ENCODE measurements around the gene CD72. TPM values are rescaled to one million over a fixed set of nuclear protein-coding genes. Genes with fewer than 3 reads are reported as not detected.
"Not testable (repeated sequence)": the region's sequence is repeated elsewhere in the genome, so short reads cannot be mapped to it uniquely, and the experiment has no call there.

The CD72 gene
- polyA plus RNA-seq, 2 donors = 0.26 to 0.29 TPM

DNA sequence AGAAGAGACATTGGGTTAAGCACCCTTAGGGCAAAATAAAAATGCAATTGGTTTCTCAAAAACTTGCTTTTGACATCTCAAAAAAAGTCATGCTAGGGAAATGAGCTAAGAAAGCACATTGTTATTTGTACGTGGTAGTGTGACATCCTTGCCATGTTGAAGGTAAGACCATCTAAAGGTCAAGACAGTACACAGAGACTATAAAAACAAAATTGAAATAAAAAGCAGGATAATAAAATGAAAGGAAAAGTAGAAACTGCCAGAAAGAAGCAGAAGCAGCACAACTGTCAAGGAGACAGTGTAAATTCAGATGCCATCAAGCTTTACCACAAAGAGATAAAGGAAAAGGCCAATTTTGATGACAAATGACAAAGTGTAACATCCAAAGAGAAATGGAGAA, 21.0 kb upstream of the CD72 start:
- not testable (repeated sequence) for H3K4me3 ChIP-seq (ENCODE audit: low read depth in 1 of 2, low read length in 2 of 2); H3K9me3 ChIP-seq (ENCODE audit: control insufficient read depth in 2 of 2, insufficient read depth in 1 of 2, low read depth in 1 of 2, low read length in 1 of 2); H3K27me3 ChIP-seq (ENCODE audit: control insufficient read depth in 1 of 2, insufficient read depth in 2 of 2, low read length in 2 of 2); H3K36me3 ChIP-seq (ENCODE audit: control insufficient read depth in 2 of 2, insufficient read depth in 2 of 2, low read length in 1 of 2); H3K27ac ChIP-seq (ENCODE audit: low read depth in 2 of 2, low read length in 1 of 2); H3K4me1 ChIP-seq (ENCODE audit: control insufficient read depth in 2 of 2, insufficient read depth in 2 of 2, low read length in 1 of 2)
- WGBS, 2 donors = 46 to 67% methylated on average over 1 of the region's 1 CpG

DNA sequence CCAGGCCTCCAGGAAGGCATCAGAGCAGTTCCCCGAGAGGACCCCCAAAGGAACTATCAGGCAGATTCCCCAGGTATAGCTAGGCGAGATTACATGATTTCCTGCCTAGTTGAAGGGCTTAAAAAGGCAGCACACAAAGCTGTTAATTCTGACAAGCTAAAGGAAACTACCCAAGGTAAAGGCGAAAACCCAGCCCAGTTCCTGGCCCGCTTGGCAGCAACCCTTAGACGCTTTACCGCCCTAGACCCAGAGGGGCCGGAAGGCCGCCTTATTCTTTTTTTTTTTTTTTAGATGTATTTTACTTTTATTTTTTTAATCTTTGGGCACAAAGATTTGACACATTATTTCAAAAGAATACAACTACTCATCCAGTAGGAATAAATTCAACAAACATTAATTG, 20.5 kb upstream of the CD72 start:
- not testable (repeated sequence) for H3K9me3 ChIP-seq (ENCODE audit: control insufficient read depth in 2 of 2, insufficient read depth in 1 of 2, low read depth in 1 of 2, low read length in 1 of 2); H3K4me1 ChIP-seq (ENCODE audit: control insufficient read depth in 2 of 2, insufficient read depth in 2 of 2, low read length in 1 of 2); H3K36me3 ChIP-seq (ENCODE audit: control insufficient read depth in 2 of 2, insufficient read depth in 2 of 2, low read length in 1 of 2); H3K4me3 ChIP-seq (ENCODE audit: low read depth in 1 of 2, low read length in 2 of 2); H3K27ac ChIP-seq (ENCODE audit: low read depth in 2 of 2, low read length in 1 of 2); H3K27me3 ChIP-seq (ENCODE audit: control insufficient read depth in 1 of 2, insufficient read depth in 2 of 2, low read length in 2 of 2)
- 71 to 74% methylated on average over 7 of the region's 8 CpGs for WGBS, 2 donors

DNA sequence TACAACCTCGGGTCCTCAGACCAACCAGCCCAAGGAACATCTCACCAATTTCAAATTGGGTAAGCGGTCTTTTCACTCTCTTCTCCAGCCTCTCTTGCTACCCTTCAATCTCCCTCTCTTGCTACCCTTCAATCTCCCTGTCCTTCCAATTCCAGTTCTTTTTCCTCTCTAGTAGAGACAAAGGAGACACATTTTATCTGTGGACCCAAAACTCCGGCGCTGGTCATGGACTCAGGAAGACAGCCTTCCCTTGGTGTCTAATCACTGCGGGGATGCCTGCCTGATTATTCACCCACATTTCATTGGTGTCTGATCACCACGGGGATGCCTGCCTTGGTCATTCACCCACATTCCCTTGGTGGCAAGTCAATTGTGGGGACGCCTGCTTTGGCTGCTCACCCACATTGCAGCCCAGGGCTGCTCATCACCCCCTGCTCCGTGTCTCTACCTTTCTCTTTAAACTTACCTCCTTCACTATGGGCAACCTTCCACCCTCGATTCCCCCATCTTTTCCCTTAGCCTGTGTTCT, 19.3 kb upstream of the CD72 start:
- WGBS, 2 donors = 90 to 95% methylated on average over 9 of the region's 9 CpGs
- H3K27me3 ChIP-seq (ENCODE audit: control insufficient read depth in 1 of 2, insufficient read depth in 2 of 2, low read length in 2 of 2); H3K4me1 ChIP-seq (ENCODE audit: control insufficient read depth in 2 of 2, insufficient read depth in 2 of 2, low read length in 1 of 2); H3K4me3 ChIP-seq (ENCODE audit: low read depth in 1 of 2, low read length in 2 of 2); H3K27ac ChIP-seq (ENCODE audit: low read depth in 2 of 2, low read length in 1 of 2); H3K36me3 ChIP-seq (ENCODE audit: control insufficient read depth in 2 of 2, insufficient read depth in 2 of 2, low read length in 1 of 2); H3K9me3 ChIP-seq (ENCODE audit: control insufficient read depth in 2 of 2, insufficient read depth in 1 of 2, low read depth in 1 of 2, low read length in 1 of 2): not testable (repeated sequence)

DNA sequence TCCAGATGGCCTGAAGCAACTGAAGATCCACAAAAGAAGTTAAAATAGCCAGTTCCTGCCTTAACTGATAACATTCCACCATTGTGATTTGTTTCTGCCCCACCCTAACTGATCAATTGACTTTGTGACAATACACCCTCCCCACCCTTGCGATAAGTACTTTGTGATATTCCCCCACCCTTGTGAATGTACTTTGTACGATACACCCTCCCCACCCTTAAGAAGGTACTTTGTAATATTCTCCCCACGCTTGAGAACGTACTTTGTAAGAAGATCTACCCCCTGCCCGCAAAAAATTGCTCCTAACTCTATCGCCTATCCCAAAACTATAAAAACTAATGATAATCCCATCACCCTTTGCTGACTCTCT, 18.6 kb upstream of the CD72 start:
- whole genome bisulfite sequencing, 2 donors = 94 to 96% methylated on average over 6 of the region's 6 CpGs
- not testable (repeated sequence) for H3K27me3 ChIP-seq (ENCODE audit: control insufficient read depth in 1 of 2, insufficient read depth in 2 of 2, low read length in 2 of 2); H3K4me1 ChIP-seq (ENCODE audit: control insufficient read depth in 2 of 2, insufficient read depth in 2 of 2, low read length in 1 of 2); H3K36me3 ChIP-seq (ENCODE audit: control insufficient read depth in 2 of 2, insufficient read depth in 2 of 2, low read length in 1 of 2); H3K4me3 ChIP-seq (ENCODE audit: low read depth in 1 of 2, low read length in 2 of 2); H3K27ac ChIP-seq (ENCODE audit: low read depth in 2 of 2, low read length in 1 of 2); H3K9me3 ChIP-seq (ENCODE audit: control insufficient read depth in 2 of 2, insufficient read depth in 1 of 2, low read depth in 1 of 2, low read length in 1 of 2)

DNA sequence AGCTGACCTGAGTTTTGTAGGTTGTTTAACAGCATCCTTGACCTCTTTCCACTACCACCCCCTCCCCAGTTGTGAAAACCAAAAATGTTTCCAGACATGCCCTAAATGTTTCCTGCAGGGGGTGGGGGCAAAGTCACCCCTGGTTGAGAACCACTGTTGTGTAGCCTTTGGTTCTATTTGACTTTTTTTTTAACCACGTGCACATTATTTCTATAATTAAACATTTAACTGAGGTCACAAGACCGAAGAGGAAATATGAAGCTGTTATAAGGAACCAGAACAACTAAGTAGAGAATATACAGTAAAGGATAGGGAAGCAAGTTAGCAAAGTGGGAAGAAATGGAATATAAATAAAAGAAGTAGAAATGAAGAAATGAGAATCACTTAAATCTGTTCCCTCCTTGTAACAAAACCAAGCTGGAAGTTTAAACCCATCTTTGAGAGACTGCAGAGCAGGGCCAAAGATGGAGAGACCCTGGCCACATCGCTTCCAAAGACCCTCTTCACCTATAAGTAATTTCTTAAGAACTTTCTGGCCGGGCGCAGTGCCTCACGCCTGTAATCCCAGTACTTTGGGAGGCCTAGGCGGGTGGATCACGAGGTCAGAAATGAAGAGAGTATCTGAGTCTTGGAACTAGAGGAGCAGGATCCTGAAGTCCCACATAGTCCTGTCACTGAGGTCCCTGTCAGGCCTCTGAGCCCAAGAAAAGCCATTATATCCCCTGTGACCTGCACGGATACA, 18.1 kb upstream of the CD72 start:
- no peaks in the 10 kb centered on the region for H3K4me1 ChIP-seq (ENCODE audit: control insufficient read depth in 2 of 2, insufficient read depth in 2 of 2, low read length in 1 of 2)
- WGBS, 2 donors = 81 to 88% methylated on average over 9 of the region's 9 CpGs
- H3K27ac ChIP-seq (ENCODE audit: low read depth in 2 of 2, low read length in 1 of 2) = no peak overlapping the region
- no peak overlapping the region for H3K4me3 ChIP-seq (ENCODE audit: low read depth in 1 of 2, low read length in 2 of 2)
- no peaks in the 10 kb centered on the region for H3K9me3 ChIP-seq (ENCODE audit: control insufficient read depth in 2 of 2, insufficient read depth in 1 of 2, low read depth in 1 of 2, low read length in 1 of 2)
- no peaks in the 10 kb centered on the region for H3K27me3 ChIP-seq (ENCODE audit: control insufficient read depth in 1 of 2, insufficient read depth in 2 of 2, low read length in 2 of 2)
- peaks cover 0 to 3% of the 10 kb centered on the region in 2 donors for H3K36me3 ChIP-seq (ENCODE audit: control insufficient read depth in 2 of 2, insufficient read depth in 2 of 2, low read length in 1 of 2)

DNA sequence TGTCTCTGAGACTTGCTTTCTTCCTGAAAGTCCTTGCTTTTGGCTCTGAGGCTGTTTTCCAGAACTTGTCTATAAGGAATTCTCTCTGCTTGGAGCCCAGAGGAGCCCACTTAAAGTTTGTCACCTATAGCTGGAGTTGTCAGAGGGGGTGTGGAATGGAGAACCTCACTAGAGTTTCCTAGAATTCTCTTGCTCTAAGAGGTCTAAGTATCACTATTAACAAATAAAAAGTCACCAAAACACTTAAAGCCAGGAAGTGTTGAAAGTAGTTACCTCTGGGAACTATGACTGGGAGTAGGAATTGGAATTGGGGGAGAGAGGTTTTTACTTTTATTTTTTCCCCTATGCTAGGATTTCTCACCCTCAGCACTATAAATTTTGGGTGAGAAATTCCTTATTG, 17.5 kb upstream of the CD72 start:
- Histone ChIP-seq H3K4me3 (ENCODE audit: low read depth in 1 of 2, low read length in 2 of 2) (no peak overlapping the region), H3K27ac (ENCODE audit: low read depth in 2 of 2, low read length in 1 of 2) (no peak overlapping the region), H3K9me3 (ENCODE audit: control insufficient read depth in 2 of 2, insufficient read depth in 1 of 2, low read depth in 1 of 2, low read length in 1 of 2) (no peaks in the 10 kb centered on the region), H3K4me1 (ENCODE audit: control insufficient read depth in 2 of 2, insufficient read depth in 2 of 2, low read length in 1 of 2) (no peaks in the 10 kb centered on the region), H3K27me3 (ENCODE audit: control insufficient read depth in 1 of 2, insufficient read depth in 2 of 2, low read length in 2 of 2) (no peaks in the 10 kb centered on the region), H3K36me3 (ENCODE audit: control insufficient read depth in 2 of 2, insufficient read depth in 2 of 2, low read length in 1 of 2) (peaks cover 0 to 3% of the 10 kb centered on the region in 2 donors)

DNA sequence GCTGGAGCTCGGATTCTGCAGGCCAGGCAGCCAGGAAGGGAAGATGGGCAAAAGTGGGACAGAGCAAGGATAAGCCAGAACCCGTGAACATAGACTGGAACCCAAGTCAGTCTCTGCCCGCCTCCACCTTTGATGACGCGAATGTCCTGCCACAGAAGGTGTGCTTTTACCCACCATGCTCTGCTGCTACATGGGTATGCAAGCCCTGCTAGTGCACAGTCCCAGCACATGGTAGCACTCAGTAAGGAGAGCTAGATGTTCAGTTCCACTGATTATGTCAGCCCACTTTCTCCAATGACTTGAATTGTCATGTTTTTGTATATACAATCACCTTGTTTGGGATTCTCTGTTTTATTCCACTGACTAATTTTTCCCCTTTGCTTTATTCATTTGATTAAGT, 11.4 kb upstream of the CD72 start:
- Histone ChIP-seq H3K36me3 (ENCODE audit: control insufficient read depth in 2 of 2, insufficient read depth in 2 of 2, low read length in 1 of 2) (no peaks in the 10 kb centered on the region), H3K9me3 (ENCODE audit: control insufficient read depth in 2 of 2, insufficient read depth in 1 of 2, low read depth in 1 of 2, low read length in 1 of 2) (no peaks in the 10 kb centered on the region), H3K27ac (ENCODE audit: low read depth in 2 of 2, low read length in 1 of 2) (no peak overlapping the region), H3K4me1 (ENCODE audit: control insufficient read depth in 2 of 2, insufficient read depth in 2 of 2, low read length in 1 of 2) (no peaks in the 10 kb centered on the region), H3K4me3 (ENCODE audit: low read depth in 1 of 2, low read length in 2 of 2) (no peak overlapping the region), H3K27me3 (ENCODE audit: control insufficient read depth in 1 of 2, insufficient read depth in 2 of 2, low read length in 2 of 2) (no peaks in the 10 kb centered on the region)
- 84 to 89% methylated on average over 5 of the region's 5 CpGs for WGBS, 2 donors

DNA sequence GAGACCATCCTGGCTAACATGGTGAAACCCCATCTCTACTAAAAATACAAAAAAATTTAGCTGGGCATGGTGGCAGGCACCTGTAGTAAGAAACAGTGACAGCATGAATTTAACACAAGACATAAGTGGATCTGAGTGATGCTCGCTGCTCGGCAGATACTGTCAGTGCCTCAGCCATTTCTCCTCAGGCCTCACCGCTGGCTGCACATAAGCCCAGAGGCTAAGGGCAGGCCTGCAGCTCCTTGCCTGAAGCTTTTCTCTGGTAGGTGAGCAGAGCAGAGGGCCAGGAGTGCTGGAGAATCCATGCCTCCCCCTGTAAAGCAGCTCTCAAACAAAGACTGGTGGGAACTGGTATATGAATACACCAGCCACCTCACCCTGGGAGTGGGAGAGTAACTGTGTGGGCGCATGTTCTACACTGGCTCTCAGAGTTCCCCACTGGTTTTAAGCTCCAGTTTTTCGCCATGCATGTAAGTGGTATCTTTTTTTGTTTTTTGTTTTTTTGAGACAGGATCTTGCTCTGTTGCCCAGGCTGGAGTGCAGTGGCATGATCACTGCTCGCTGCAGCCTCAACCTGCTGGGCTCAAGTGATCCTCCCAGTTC, 10.3 kb upstream of the CD72 start:
- Histone ChIP-seq H3K9me3 (ENCODE audit: control insufficient read depth in 2 of 2, insufficient read depth in 1 of 2, low read depth in 1 of 2, low read length in 1 of 2) (no peaks in the 10 kb centered on the region), H3K4me3 (ENCODE audit: low read depth in 1 of 2, low read length in 2 of 2) (no peak overlapping the region), H3K27ac (ENCODE audit: low read depth in 2 of 2, low read length in 1 of 2) (no peak overlapping the region), H3K4me1 (ENCODE audit: control insufficient read depth in 2 of 2, insufficient read depth in 2 of 2, low read length in 1 of 2) (no peaks in the 10 kb centered on the region), H3K36me3 (ENCODE audit: control insufficient read depth in 2 of 2, insufficient read depth in 2 of 2, low read length in 1 of 2) (no peaks in the 10 kb centered on the region), H3K27me3 (ENCODE audit: control insufficient read depth in 1 of 2, insufficient read depth in 2 of 2, low read length in 2 of 2) (no peaks in the 10 kb centered on the region)
- 93 to 98% methylated on average over 6 of the region's 6 CpGs for WGBS, 2 donors

DNA sequence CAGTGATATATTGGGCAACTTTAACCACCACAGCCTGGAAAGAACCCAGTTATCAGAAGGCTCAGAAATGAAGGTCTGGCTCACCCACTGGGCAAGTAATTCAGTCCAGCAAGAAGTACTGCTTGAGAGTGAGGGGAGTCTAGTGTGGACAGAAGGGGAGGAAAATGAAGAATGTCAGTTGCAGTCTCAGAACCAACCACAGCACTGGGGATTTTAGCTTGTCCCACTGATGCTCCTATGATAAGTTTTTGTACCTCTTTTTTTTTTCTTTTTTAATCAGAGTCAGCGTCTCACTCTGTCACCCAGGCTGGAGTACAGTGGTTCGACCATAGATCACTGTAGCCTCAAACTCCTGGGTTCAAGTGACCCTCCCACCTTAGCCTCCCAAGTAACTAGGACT, 9.4 kb upstream of the CD72 start:
- Histone ChIP-seq H3K27ac (ENCODE audit: low read depth in 2 of 2, low read length in 1 of 2) (no peak overlapping the region), H3K9me3 (ENCODE audit: control insufficient read depth in 2 of 2, insufficient read depth in 1 of 2, low read depth in 1 of 2, low read length in 1 of 2) (no peaks in the 10 kb centered on the region), H3K4me1 (ENCODE audit: control insufficient read depth in 2 of 2, insufficient read depth in 2 of 2, low read length in 1 of 2) (no peaks in the 10 kb centered on the region), H3K36me3 (ENCODE audit: control insufficient read depth in 2 of 2, insufficient read depth in 2 of 2, low read length in 1 of 2) (no peaks in the 10 kb centered on the region), H3K27me3 (ENCODE audit: control insufficient read depth in 1 of 2, insufficient read depth in 2 of 2, low read length in 2 of 2) (no peaks in the 10 kb centered on the region), H3K4me3 (ENCODE audit: low read depth in 1 of 2, low read length in 2 of 2) (no peak overlapping the region)
- WGBS, 2 donors = 85 to 89% methylated on average over 2 of the region's 2 CpGs

DNA sequence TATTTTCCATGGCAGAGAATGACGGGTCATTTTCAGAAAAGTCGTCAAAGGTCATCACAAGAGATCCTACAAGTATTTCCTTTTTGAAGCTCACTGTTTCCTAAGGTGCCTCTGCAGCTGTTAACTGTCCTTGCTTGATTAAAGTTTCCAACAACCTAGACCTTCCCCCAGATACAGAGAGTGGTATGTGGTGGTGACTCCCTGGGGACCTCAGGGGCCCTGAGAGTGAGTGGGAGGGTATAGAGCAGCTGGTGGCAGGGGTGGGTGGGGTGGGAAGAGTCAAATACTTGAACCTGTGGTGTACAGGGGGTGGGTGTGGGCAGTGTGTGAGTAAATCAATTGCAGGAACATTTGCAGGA, 1.6 kb upstream of the CD72 start:
- Histone ChIP-seq H3K4me1 (ENCODE audit: control insufficient read depth in 2 of 2, insufficient read depth in 2 of 2, low read length in 1 of 2) (peaks cover 0 to 6% of the 10 kb centered on the region in 2 donors), H3K9me3 (ENCODE audit: control insufficient read depth in 2 of 2, insufficient read depth in 1 of 2, low read depth in 1 of 2, low read length in 1 of 2) (no peaks in the 10 kb centered on the region), H3K27ac (ENCODE audit: low read depth in 2 of 2, low read length in 1 of 2) (no peak overlapping the region), H3K27me3 (ENCODE audit: control insufficient read depth in 1 of 2, insufficient read depth in 2 of 2, low read length in 2 of 2) (no peaks in the 10 kb centered on the region), H3K36me3 (ENCODE audit: control insufficient read depth in 2 of 2, insufficient read depth in 2 of 2, low read length in 1 of 2) (no peaks in the 10 kb centered on the region), H3K4me3 (ENCODE audit: low read depth in 1 of 2, low read length in 2 of 2) (no peak overlapping the region)
- 55 to 59% methylated on average over 2 of the region's 2 CpGs for WGBS, 2 donors

Data from esophagus (tissue), 2 donors.